Measurements from ENCODE around the gene MFSD12.

DNA sequence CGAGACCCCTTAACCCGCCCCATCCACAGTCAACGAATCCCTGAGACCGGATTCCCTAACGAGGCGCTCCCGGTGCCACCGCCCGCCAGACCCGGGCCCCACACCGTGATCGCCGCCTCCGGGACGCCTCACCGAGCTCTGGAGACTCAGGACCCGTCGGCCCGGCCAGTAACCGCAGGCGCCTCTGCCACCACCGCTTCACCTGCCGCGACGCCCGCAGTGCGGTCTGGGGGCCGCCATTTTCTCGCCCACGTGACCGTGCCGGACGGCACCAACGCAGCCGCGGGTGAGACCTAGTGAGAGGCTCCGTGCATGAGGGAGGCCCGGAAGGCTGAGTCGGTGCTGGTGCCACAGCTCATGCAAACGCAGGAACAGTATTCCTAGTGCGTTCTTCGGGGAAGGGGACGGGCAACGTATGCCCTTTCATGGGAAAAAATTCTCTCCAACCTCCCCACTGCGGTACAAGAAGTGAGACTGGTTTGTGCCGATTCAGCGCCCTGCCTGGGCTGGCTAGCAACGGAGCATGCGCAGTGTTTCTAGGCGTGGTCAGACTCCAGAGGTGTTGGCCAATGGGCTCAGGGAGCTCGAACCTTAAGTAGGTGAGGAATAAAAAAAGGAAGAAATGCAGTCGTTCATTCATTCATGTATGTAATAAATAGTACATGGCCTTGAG is 56.8 kb downstream of the MFSD12 start, which contains the start of gene DOHH:
- TF ChIP-seq, protein P1, sequence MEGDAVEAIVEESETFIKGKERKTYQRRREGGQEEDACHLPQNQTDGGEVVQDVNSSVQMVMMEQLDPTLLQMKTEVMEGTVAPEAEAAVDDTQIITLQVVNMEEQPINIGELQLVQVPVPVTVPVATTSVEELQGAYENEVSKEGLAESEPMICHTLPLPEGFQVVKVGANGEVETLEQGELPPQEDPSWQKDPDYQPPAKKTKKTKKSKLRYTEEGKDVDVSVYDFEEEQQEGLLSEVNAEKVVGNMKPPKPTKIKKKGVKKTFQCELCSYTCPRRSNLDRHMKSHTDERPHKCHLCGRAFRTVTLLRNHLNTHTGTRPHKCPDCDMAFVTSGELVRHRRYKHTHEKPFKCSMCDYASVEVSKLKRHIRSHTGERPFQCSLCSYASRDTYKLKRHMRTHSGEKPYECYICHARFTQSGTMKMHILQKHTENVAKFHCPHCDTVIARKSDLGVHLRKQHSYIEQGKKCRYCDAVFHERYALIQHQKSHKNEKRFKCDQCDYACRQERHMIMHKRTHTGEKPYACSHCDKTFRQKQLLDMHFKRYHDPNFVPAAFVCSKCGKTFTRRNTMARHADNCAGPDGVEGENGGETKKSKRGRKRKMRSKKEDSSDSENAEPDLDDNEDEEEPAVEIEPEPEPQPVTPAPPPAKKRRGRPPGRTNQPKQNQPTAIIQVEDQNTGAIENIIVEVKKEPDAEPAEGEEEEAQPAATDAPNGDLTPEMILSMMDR (IDR thresholded peaks at IDR 0.05 in 2 of 3, conservative IDR thresholded peaks at IDR 0.05 in 1 of 3; ENCODE audit: borderline replicate concordance in 1 of 3, insufficient read depth in 1 of 3, low read depth in 2 of 3, low read length in 2 of 3), result no peak
- TF ChIP-seq YY1 (IDR thresholded peaks at IDR 0.05; ENCODE audit: extremely low read depth, insufficient replicate concordance, low read depth, low read length), result peak; percentile 98
